ENCODE measurements around the gene WNK2. TPM values are rescaled to one million over a fixed set of nuclear protein-coding genes. Genes with fewer than 3 reads are reported as not detected.
A peak's percentile ranks its signal among the peaks of the same experiment; 100 is the strongest.

Gene WNK2
- total RNA-seq, 4 donors from 2014 or later, result 3.8 to 17.7 (median 9.0) TPM

DNA sequence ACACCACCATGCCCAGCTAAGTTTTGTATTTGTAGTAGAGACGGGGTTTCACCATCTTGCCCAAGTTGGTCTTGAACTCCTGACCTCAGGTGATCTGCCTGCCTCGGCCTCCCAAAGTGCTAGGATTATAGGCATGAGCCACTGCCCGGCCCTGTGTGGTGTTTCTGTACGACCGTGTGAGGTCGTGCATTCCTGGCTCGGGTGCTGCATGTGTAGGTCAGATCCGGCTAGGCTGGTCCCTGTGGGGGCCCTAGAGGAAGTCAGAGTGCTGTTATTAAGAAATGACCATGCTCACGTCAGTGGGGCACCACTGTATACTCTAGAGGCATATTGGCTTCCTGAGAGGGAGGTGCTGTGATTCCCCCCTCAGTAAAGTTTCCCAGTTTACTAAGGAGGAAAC is 13.7 kb downstream of the WNK2 start:
- Histone ChIP-seq H3K4me3 (no peak overlapping the region), H3K27me3 (no peaks in the 10 kb centered on the region), H3K27ac (no peak overlapping the region), H3K4me1 (peaks cover 0 to 12% (median 0%) of the 10 kb centered on the region in 4 donors), H3K36me3 (no peaks in the 10 kb centered on the region), H3K9me3 (peaks cover 0 to 5% (median 0%) of the 10 kb centered on the region in 4 donors)
- no peak for DNase-seq (ENCODE audit: low spot score in 2 of 2)
- WGBS, 2 donors, result 71 to 82% methylated on average over 9 of the region's 9 CpGs
- TF ChIP-seq EP300 (IDR thresholded peaks at IDR 0.05) (no peak), POLR2A (IDR thresholded peaks at IDR 0.05) (no peak)
- TF ChIP-seq, protein P1, sequence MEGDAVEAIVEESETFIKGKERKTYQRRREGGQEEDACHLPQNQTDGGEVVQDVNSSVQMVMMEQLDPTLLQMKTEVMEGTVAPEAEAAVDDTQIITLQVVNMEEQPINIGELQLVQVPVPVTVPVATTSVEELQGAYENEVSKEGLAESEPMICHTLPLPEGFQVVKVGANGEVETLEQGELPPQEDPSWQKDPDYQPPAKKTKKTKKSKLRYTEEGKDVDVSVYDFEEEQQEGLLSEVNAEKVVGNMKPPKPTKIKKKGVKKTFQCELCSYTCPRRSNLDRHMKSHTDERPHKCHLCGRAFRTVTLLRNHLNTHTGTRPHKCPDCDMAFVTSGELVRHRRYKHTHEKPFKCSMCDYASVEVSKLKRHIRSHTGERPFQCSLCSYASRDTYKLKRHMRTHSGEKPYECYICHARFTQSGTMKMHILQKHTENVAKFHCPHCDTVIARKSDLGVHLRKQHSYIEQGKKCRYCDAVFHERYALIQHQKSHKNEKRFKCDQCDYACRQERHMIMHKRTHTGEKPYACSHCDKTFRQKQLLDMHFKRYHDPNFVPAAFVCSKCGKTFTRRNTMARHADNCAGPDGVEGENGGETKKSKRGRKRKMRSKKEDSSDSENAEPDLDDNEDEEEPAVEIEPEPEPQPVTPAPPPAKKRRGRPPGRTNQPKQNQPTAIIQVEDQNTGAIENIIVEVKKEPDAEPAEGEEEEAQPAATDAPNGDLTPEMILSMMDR (IDR thresholded peaks at IDR 0.05), result no peak

GRCh38 chr9:93198117-93198837 is 14.3 kb downstream of the WNK2 start:
- H3K4me3 ChIP-seq, result no peak overlapping the region
- H3K36me3 ChIP-seq, result no peaks in the 10 kb centered on the region
- no peaks in the 10 kb centered on the region for H3K27me3 ChIP-seq
- no peak overlapping the region for H3K27ac ChIP-seq
- 83% methylated on average over 8 to 10 of the region's 10 CpGs for WGBS, 2 donors
- H3K4me1 ChIP-seq, result peaks cover 0 to 12% (median 0%) of the 10 kb centered on the region in 4 donors
- H3K9me3 ChIP-seq, result peaks cover 0 to 5% (median 0%) of the 10 kb centered on the region in 4 donors
- no peak for DNase-seq (ENCODE audit: low spot score in 2 of 2)
- TF ChIP-seq, protein P1 (IDR thresholded peaks at IDR 0.05), result no peak
- no peak for TF ChIP-seq POLR2A (IDR thresholded peaks at IDR 0.05)
- no peak for TF ChIP-seq EP300 (IDR thresholded peaks at IDR 0.05)

- no peak for DNase-seq (ENCODE audit: low spot score in 2 of 2)
- TF ChIP-seq POLR2A (IDR thresholded peaks at IDR 0.05), result no peak
- TF ChIP-seq, protein P1 (IDR thresholded peaks at IDR 0.05), result no peak
- TF ChIP-seq EP300 (IDR thresholded peaks at IDR 0.05), result no peak
- 88 to 89% methylated on average over 11 to 16 of the region's 16 CpGs for WGBS, 2 donors
Measured at GRCh38 chr9:93198838-93199625, 15.1 kb downstream of the WNK2 start.

DNA sequence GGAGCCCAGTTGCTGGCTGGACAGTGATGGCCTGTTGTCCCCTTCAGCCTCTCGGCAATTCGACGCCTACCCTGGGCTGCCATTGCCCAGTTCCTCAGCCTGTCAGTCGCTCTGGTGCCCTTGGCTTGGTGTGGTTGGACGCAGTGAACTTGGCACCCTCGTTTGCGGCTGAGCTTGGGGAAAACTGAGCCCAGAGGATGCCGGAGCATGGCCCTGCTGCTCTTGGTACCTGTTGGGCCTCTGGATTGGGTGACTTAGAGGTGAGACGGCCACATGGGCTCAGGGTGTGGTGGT is 16.5 kb downstream of the WNK2 start:
- Histone ChIP-seq H3K36me3 (no peaks in the 10 kb centered on the region), H3K4me3 (no peak overlapping the region), H3K4me1 (peaks cover 0 to 23% (median 3%) of the 10 kb centered on the region in 4 donors), H3K27ac (no peak overlapping the region), H3K27me3 (no peaks in the 10 kb centered on the region), H3K9me3 (peaks cover 0 to 5% (median 0%) of the 10 kb centered on the region in 4 donors)
- TF ChIP-seq EP300 (IDR thresholded peaks at IDR 0.05) (no peak), POLR2A (IDR thresholded peaks at IDR 0.05) (no peak)
- TF ChIP-seq, protein P1 (IDR thresholded peaks at IDR 0.05), result no peak
- 89 to 91% methylated on average over 9 of the region's 9 CpGs for WGBS, 2 donors
- no peak for DNase-seq (ENCODE audit: low spot score in 2 of 2)

More at GRCh38 chr9:93198838-93199625, 15.1 kb downstream of the WNK2 start:
- H3K4me3 ChIP-seq, result no peak overlapping the region
- H3K36me3 ChIP-seq, result no peaks in the 10 kb centered on the region
- H3K9me3 ChIP-seq, result peaks cover 0 to 5% (median 0%) of the 10 kb centered on the region in 4 donors
- no peak overlapping the region for H3K27ac ChIP-seq
- peaks cover 0 to 12% (median 0%) of the 10 kb centered on the region in 4 donors for H3K4me1 ChIP-seq
- no peaks in the 10 kb centered on the region for H3K27me3 ChIP-seq

DNA sequence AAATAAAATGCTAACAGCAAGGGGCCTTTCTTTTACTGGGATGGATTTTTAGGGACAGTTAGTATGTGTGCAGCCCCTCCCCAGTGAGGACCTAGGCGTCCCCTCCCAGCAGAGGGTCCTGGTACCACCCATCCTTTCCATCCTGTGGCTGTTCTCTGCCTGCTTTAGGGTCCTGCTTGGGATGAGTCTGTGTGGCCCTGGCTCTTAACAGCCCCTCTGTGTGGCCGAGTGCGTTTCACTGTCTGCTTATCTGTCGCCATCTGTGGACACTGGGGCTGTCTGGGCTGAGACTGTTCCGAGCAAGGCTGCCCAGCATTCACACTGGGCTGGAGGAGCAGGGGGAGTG is 17.0 kb downstream of the WNK2 start:
- H3K4me1 ChIP-seq, result peaks cover 0 to 28% (median 8%) of the 10 kb centered on the region in 4 donors
- peak overlapping the region in 3 of 4 donors; percentile 34 to 42 (median 40) for H3K27ac ChIP-seq
- H3K4me3 ChIP-seq, result no peak overlapping the region
- no peaks in the 10 kb centered on the region for H3K27me3 ChIP-seq
- no peak for TF ChIP-seq EP300 (IDR thresholded peaks at IDR 0.05)
- no peaks in the 10 kb centered on the region for H3K36me3 ChIP-seq
- H3K9me3 ChIP-seq, result peaks cover 0 to 5% (median 0%) of the 10 kb centered on the region in 4 donors
- no peak for DNase-seq (ENCODE audit: low spot score in 2 of 2)
- 83 to 92% methylated on average over 5 of the region's 5 CpGs for WGBS, 2 donors
